Activated naive CD8-positive, alpha-beta T cell treated with anti-CD3 and anti-CD28 coated beads, Interleukin-2, amount 10 ng/mL, durations not matched to agents 7 days and 5 days (primary cell): ENCODE data around the gene SKAP1. TPM values are rescaled to one million over a fixed set of nuclear protein-coding genes. Genes with fewer than 3 reads are reported as not detected.
A peak's percentile ranks its signal among the peaks of the same experiment; 100 is the strongest.

Experiments used
- ATAC-seq: fragments of 150-1000 bp; cut with Tn5 transposase; one replicate; pipeline ENCODE4 v1.10.0; 2021; ENCODE audit warnings: low read depth, moderate library complexity
- POLR2A ChIA-PET: fragments of 350-600 bp; sonication (Branson Sonifier 250); formaldehyde crosslinking; loops from one replicate; lab custom pipeline; 2021; ENCODE audit warnings: antibody characterized with exemption; lab: Charles Lee
- DNase-seq: peaks from one replicate; pipeline ENCODE4 v3.0.0; 2021
- H3K27ac Mint-ChIP-seq: one replicate; pipeline ENCODE4 v1.8.0; 2022; ENCODE audit warnings: mild to moderate bottlenecking, mixed read lengths
- H3K27me3 Mint-ChIP-seq: one replicate; pipeline ENCODE4 v1.8.0; 2022; ENCODE audit warnings: mild to moderate bottlenecking, moderate library complexity, mixed read lengths
- H3K36me3 Mint-ChIP-seq: one replicate; pipeline ENCODE4 v1.8.0; 2021; ENCODE audit warnings: mild to moderate bottlenecking, mixed read lengths
- H3K4me1 Mint-ChIP-seq: one replicate; pipeline ENCODE4 v1.8.0; 2021; ENCODE audit warnings: mixed read lengths
- H3K4me3 Mint-ChIP-seq: one replicate; pipeline ENCODE4 v1.8.0; 2022; ENCODE audit warnings: mild to moderate bottlenecking, moderate library complexity, mixed read lengths
- H3K9me3 Mint-ChIP-seq: one replicate; pipeline ENCODE4 v1.8.0; 2021; ENCODE audit warnings: mixed read lengths
- total RNA-seq, 2 experiments: library from RNA; stranded (reverse); gene quantifications; one replicate each; pipeline ENCODE4 v1.2.3, GENCODE V29; 2021

SKAP1 gene
- total RNA-seq, 2 experiments from 2014 or later: 96.0 to 98.8 TPM

DNA sequence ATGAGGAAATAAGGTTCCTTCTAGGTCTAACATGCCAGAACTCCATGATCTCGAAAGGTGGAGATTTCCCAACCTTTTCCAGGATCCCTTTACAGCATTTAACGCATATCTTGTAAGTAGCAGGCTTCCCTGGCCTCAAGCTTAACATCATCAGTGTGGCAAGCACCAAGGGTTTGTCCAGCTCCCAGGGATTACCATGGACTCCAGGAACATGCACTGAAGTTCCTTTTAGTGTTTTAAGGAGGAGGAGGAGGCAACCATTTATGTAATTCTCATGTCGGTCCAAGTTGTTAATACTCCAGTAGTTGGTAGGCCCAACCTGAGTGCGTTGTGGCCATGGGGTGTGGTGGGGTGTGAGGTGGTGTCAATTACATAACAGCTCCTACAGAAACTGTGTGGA is 11.8 kb upstream of the SKAP1 start:
- H3K27me3 Mint-ChIP-seq: no peaks in the 10 kb centered on the region
- peak overlapping the region; percentile 87 for H3K27ac Mint-ChIP-seq

DNA sequence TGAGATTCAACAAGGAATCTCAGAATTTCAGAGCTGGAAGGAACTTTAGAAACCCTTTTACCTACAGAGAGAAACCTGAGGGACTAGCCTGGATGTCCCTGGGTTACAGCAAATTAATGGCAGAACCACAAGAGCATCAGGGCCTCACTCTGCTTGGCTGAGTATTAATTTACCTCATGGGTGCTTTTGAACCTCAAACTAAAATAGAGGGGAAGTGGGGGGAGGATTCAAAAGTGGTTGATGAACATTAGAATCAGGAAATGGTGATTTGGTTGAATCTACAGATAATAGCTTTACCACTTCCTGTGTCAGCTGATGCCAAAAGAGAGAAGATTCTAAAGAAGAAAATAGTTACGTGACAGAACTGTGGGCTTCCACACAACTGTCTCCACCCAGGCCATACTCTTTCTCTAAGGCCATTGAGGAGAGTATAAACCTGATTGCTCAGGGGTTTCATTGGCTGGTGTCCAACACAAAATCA is 11.3 kb upstream of the SKAP1 start:
- peak overlapping the region; percentile 87 for H3K27ac Mint-ChIP-seq
- H3K9me3 Mint-ChIP-seq: peaks cover 6% of the 10 kb centered on the region
- POLR2A ChIA-PET: interaction anchor here (0.8 to 5.1 kb wide), 4 partner anchors 10 to 15 kb away, joined by 3 to 61 read pairs (median 19); partner anchors contain the start of gene SKAP1
- ATAC-seq (peak; percentile 73), DNase-seq (no peak)
- H3K27me3 Mint-ChIP-seq: no peaks in the 10 kb centered on the region
- H3K4me3 Mint-ChIP-seq: peak overlapping the region; percentile 68
- H3K4me1 Mint-ChIP-seq: peaks cover 84% of the 10 kb centered on the region
- peaks cover 18% of the 10 kb centered on the region for H3K36me3 Mint-ChIP-seq

More for the DNA sequence above, 11.8 kb upstream of the SKAP1 start:
- Mint-ChIP-seq H3K9me3 (no peaks in the 10 kb centered on the region), H3K36me3 (peaks cover 12% of the 10 kb centered on the region), H3K4me3 (peak overlapping the region; percentile 68), H3K4me1 (peaks cover 82% of the 10 kb centered on the region)
- DNase-seq (no peak), ATAC-seq (no peak)
- POLR2A ChIA-PET: interaction anchor here (0.6 to 5.1 kb wide), 5 partner anchors 11 to 1722 kb away, joined by 3 to 61 read pairs (median 4); partner anchors contain the start of gene SKAP1

DNA sequence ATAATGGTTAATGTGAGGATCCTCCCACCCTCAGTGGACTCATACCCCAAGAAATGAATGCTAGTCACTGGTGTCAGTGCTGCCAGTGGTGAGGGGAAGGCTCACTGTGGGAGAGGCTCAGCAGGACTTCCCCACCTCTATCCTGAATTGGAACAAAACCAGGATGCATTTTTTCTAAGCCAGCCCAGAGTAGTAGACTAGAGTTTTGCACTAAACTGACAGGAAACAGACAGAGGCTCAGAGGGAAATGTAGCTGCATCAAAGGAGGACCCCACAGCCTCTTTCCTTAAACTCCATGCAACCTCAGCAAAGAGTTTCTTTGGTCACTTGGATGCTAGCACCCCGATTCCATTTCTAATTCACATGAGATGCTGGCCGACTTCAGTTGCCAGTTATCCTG is 10.7 kb upstream of the SKAP1 start:
- Mint-ChIP-seq H3K27ac (peak overlapping the region; percentile 87), H3K4me1 (peaks cover 82% of the 10 kb centered on the region), H3K27me3 (no peaks in the 10 kb centered on the region), H3K36me3 (peaks cover 19% of the 10 kb centered on the region), H3K4me3 (peak overlapping the region; percentile 68), H3K9me3 (peaks cover 6% of the 10 kb centered on the region)
- DNase-seq (no peak), ATAC-seq (peak; percentile 13)
- POLR2A ChIA-PET: interaction anchor here (1.0 to 5.1 kb wide), 4 partner anchors 9 to 14 kb away, joined by 3 to 61 read pairs (median 20); partner anchors contain the start of gene SKAP1

DNA sequence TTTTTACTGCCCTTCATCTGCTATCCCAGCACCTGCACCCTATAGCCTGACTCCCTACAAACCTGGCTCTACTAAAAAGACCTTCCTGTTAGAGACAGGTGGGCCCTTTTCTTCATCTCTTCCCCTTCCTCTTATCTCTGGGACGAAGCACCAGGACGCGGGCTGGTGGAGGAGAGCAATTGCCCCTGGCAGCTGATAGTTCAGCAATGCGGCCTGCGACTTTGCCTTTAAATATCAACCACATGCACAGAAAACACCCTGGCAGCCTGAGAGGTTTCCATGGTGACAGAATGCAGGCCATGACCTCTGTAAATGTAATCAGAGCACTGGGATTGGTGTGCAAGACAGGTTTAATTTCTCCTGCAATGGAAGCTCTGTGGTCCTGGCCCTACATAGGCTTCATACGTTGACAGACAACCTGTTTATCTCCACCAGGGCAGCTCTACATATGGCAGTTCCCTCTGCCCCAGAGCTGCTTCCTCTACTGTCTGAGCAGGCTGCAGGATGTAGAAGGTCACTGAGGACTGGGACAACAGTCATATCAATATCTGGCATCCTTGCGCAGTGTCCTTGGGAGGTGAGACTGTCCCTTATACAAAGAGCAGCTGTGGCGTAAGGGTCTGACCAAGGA is 10.0 kb upstream of the SKAP1 start:
- ATAC-seq (peak; percentile 43), DNase-seq (peak; percentile 52)

DNA sequence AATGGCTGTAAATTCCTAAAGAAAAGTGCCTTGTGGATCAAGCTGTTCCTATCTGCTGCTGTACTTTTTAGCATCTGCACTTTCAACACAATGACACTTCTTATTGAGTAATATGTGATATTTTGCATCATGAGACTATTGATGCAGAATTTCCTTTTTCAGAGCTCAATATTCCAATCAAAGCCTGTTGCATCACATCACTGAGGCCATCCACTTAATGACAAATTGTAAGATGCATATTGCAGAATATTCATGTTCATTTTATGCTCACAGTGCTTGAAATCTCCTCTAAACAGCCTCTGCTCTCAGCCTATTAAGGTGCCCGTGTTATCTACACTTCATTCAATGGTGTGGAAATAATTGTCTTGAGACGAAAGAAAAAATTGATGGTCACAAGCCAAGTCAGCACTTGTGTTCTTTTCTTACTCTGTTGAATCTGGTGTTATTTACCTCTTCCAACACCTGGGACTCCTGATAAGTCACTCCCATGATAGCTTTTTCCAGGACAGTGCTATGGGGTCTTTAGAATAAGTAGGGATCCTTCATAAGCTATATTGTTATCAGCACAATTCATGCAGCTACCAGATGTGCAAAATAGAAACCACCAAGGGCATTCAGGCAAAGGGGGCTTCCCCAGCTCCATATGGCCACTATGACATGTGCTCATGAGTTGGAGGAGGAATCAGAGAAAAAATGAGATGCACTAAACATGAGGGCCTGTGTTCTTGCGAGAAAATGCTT is 9.3 kb upstream of the SKAP1 start:
- Mint-ChIP-seq H3K4me3 (peak overlapping the region; percentile 68), H3K27ac (peak overlapping the region; percentile 87), H3K27me3 (no peaks in the 10 kb centered on the region), H3K4me1 (peaks cover 82% of the 10 kb centered on the region), H3K9me3 (peaks cover 6% of the 10 kb centered on the region), H3K36me3 (peaks cover 16% of the 10 kb centered on the region)
- POLR2A ChIA-PET: interaction anchor here (0.6 to 5.1 kb wide), 4 partner anchors 11 to 776 kb away, joined by 3 to 61 read pairs (median 20); partner anchors contain the start of gene SKAP1
- ATAC-seq (no peak), DNase-seq (no peak)

More for the DNA sequence above, 10.0 kb upstream of the SKAP1 start:
- Mint-ChIP-seq H3K4me1 (peaks cover 87% of the 10 kb centered on the region), H3K4me3 (peak overlapping the region; percentile 68), H3K27me3 (no peaks in the 10 kb centered on the region), H3K36me3 (peaks cover 19% of the 10 kb centered on the region), H3K9me3 (peaks cover 6% of the 10 kb centered on the region), H3K27ac (peak overlapping the region; percentile 87)
- POLR2A ChIA-PET: interaction anchor here (1.0 to 5.1 kb wide), 3 partner anchors 9 to 13 kb away, joined by 5 to 61 read pairs (median 34); partner anchors contain the start of gene SKAP1

DNA sequence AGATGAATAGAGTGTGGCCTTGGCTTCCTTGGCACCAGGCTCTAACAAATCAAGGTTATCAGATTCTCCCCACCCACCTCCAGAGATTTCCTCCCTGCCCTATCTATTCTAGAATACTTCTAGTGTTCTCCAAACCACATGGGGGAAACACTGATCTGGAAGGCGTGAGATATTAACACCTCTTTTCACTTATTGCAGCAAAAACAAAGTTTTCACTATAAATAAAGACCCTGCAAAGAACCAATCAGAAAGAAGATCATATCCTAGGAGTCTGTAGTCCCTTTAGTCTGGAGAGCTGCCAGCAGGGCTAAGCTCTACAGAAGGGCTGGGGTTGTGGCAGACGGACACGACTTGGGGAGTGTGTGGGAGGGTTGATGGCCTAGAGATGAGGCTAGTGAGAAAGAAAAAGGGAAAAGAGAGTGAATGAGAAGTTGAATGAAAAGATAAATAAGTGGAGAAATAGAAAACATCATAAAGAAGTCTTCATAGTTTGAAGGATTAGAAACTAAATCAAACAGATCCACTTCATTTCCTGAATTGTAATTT is 8.6 kb upstream of the SKAP1 start:
- peaks cover 16% of the 10 kb centered on the region for H3K36me3 Mint-ChIP-seq
- POLR2A ChIA-PET: interaction anchor here (0.6 to 5.1 kb wide), 4 partner anchors 10 to 777 kb away, joined by 3 to 34 read pairs (median 4); partner anchors contain the start of gene SKAP1
- H3K27me3 Mint-ChIP-seq: no peaks in the 10 kb centered on the region
- H3K4me1 Mint-ChIP-seq: peaks cover 79% of the 10 kb centered on the region
- H3K27ac Mint-ChIP-seq: peak overlapping the region; percentile 69
- ATAC-seq: no peak
- DNase-seq: no peak
- H3K9me3 Mint-ChIP-seq: peaks cover 6% of the 10 kb centered on the region
- no peak overlapping the region for H3K4me3 Mint-ChIP-seq

DNA sequence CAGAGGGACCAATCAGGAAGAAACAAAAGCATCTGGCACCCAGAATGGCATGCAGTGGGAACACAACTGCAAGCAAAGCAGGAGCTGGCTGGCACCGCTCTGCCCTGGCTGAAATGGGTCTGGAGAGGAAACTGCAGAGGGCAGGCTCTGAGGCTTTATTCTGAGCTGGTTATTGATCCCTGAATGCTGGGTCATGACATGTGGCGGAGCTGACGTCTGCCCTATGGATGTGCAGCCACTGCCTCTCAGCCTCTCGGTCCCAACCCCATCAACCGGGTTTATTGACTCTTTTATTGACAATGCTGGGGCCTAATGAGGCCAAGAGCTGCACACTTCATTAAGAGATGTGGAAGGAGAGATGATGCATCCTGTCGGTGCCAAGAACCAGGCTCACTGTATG is 3.9 kb upstream of the SKAP1 start:
- POLR2A ChIA-PET: interaction anchor here (0.5 to 2.9 kb wide), 3 partner anchors 20 to 46 kb away, joined by 3 to 9 read pairs (median 3); no protein-coding TSS in a partner anchor
- peaks cover 65% of the 10 kb centered on the region for H3K4me1 Mint-ChIP-seq

DNA sequence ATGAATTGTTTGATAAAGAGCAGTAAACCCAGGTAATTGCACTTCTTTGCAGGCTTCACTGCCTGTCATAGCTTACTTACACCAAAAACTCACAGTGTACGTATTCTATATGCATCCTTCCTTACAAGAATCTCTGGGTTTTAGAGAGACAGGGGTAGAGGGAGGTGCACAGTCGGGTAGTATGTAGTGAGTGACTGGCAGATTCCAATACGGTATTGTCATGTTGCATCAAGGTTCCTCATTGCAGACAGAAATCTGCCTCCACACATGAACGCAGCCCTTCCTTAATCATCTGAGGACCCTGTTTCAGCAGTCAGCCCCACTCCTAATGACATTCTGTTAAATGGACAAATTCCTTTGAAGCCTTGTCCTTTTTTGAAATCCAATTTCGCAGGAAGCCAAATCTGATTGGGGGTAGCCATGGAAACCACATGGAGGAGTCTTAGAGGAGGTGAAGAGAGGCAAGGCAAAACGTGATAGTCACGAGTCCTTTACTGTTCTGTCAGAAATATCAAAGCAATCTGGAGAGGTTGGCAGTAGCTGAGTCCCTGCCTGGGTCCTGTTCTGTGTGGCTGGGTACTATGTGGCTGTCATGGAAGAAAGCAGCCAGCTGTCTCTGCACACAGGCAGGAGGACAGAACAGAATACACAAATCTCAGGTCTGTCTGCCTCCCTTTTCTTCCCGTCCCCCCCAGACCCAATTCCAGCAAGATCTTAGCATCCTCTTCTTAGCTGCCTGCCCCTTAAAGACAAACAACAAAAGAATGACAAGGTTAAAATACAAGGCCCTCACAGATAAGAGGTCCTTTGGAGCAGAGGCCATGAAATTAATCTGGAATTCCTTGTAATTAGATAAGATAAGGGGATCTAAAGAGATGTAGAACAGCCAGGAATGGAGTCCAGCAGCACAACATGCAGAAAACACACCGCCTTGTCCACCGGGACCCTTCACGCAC is 3.1 kb upstream of the SKAP1 start:
- DNase-seq (no peak), ATAC-seq (no peak)
- POLR2A ChIA-PET: interaction anchor here (0.8 to 2.9 kb wide), 2 partner anchors 12 to 20 kb away, joined by 3 to 9 read pairs; no protein-coding TSS in a partner anchor
- Mint-ChIP-seq H3K36me3 (peaks cover 28% of the 10 kb centered on the region), H3K4me3 (no peak overlapping the region), H3K27ac (no peak overlapping the region), H3K4me1 (peaks cover 57% of the 10 kb centered on the region), H3K27me3 (no peaks in the 10 kb centered on the region), H3K9me3 (peaks cover 6% of the 10 kb centered on the region)

More for the DNA sequence above, 3.9 kb upstream of the SKAP1 start:
- no peak for DNase-seq
- Mint-ChIP-seq H3K27ac (no peak overlapping the region), H3K9me3 (peaks cover 6% of the 10 kb centered on the region), H3K4me3 (no peak overlapping the region), H3K27me3 (no peaks in the 10 kb centered on the region), H3K36me3 (peaks cover 24% of the 10 kb centered on the region)
- no peak for ATAC-seq

DNA sequence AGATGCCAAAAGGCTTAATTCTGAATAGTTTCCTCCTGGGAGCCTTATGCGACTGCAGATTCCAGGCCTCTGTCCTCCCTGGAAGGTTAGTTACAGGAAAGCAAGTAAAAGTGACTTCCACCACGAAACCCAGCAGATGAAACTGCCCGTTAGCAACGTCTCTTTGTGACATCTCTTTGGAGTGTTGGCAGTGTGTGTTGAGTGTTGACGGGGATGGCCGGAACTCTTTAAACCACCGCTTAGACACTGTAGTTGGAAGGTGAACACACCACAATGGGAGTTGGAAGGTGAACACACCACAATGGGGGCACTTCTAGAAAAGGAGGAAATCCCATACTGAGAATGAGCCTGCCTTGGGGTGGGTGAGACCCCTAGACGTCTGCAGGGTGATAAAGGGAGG is 858 bp downstream of the SKAP1 start:
- Mint-ChIP-seq H3K27me3 (no peaks in the 10 kb centered on the region), H3K9me3 (no peaks in the 10 kb centered on the region), H3K4me3 (peak overlapping the region; percentile 97), H3K36me3 (peaks cover 27% of the 10 kb centered on the region), H3K27ac (peak overlapping the region; percentile 97), H3K4me1 (peaks cover 57% of the 10 kb centered on the region)
- DNase-seq (no peak), ATAC-seq (peak; percentile 57)
- POLR2A ChIA-PET: interaction anchor here (2.1 to 3.0 kb wide), 2 partner anchors 11 to 16 kb away, joined by 10 to 34 read pairs; no protein-coding TSS in a partner anchor

DNA sequence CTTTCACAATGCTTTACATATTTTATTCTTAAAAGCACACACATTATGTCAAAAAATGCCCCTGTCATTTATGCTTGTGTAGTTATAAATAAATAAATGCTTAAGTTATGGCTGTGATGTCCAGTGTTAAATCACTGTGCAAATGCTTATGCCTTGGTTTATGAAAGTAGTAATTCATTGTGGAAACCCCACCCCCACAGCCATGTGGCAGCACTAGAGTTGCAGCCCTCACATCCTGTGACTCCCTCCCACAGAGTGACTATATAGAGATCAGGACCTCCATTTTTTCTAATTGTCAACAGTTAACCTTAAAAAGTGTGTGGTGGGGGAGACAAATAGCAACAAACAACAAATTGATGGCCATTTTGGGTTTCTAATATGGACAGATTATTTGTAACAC is 2.4 kb downstream of the SKAP1 start:
- Mint-ChIP-seq H3K9me3 (no peaks in the 10 kb centered on the region), H3K4me3 (peak overlapping the region; percentile 97), H3K27me3 (no peaks in the 10 kb centered on the region), H3K27ac (peak overlapping the region; percentile 97), H3K36me3 (peaks cover 30% of the 10 kb centered on the region), H3K4me1 (peaks cover 53% of the 10 kb centered on the region)
- ATAC-seq: peak; percentile 70
- POLR2A ChIA-PET: interaction anchor here (1.2 to 3.0 kb wide), 4 partner anchors 9 to 26 kb away, joined by 3 to 34 read pairs (median 10); no protein-coding TSS in a partner anchor
- DNase-seq: peak; percentile 45

DNA sequence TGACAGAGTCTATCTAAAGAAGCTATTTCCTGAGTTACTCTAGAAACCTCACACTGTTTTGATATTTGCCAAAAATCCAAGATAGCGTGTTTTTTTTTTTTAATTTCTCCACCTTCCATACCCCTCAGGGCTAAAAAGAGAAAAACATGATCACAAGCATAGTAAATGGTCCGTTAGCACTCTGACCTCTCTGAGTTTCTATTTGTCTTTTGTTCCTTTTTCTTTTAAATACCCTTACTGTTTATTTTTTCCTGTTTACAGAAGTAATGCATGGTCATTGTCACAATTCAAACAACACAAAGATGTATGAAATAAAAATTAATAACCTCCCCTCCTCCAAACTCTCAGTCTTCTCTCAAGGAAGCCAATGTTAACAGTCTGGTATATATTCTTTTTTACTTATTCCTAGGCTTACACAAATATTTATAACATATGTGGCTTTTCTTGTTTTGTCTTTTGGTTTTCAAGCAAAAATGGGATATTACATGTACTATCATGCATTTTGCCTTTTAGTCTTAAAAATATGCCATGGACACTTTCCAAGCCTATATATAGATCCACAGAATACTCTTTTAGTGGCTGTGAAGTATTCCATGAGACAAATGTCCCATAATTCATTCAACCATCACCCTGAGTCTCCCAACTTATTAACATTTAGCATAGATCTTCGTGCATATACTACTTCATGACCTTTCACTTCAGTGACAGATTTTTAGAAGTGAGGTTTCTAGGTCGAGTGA is 3.1 kb downstream of the SKAP1 start:
- Mint-ChIP-seq H3K27me3 (no peaks in the 10 kb centered on the region), H3K36me3 (peaks cover 32% of the 10 kb centered on the region), H3K4me3 (peak overlapping the region; percentile 97), H3K4me1 (peaks cover 54% of the 10 kb centered on the region), H3K27ac (peak overlapping the region; percentile 44), H3K9me3 (no peaks in the 10 kb centered on the region)
- POLR2A ChIA-PET: interaction anchor here (1.0 to 3.0 kb wide), 4 partner anchors 13 to 27 kb away, joined by 3 to 34 read pairs (median 8); no protein-coding TSS in a partner anchor
- DNase-seq (no peak), ATAC-seq (no peak)
